Heart right ventricle (tissue), 16 donors: ENCODE results near the gene ATP6AP1. TPM values are rescaled to one million over a fixed set of nuclear protein-coding genes. Genes with fewer than 3 reads are reported as not detected.

Experiments used
- ATAC-seq, 8 donors: fragments of 200-7000 bp; cut with Tn5 transposase; one replicate each; pipeline ENCODE4 v1.9.1; 2020; ENCODE audit warnings: mild to moderate bottlenecking in 8 of 8, moderate library complexity in 8 of 8, moderate number of reproducible peaks in 1 of 8
- DNase-seq, 2 donors: peaks; one replicate each; pipeline ENCODE4 v3.0.0-alpha.2; 2020
- H3K27ac ChIP-seq, 10 donors: fragments of 200-600 bp; sonication (generic) in 2 of 10; one replicate each; pipeline versions ENCODE4 v1.5.0 to v1.8.0; 2020 to 2022; ENCODE audit warnings: mild to moderate bottlenecking in 3 of 10
- H3K27me3 ChIP-seq, 7 donors: fragments of 200-600 bp; one replicate each; pipeline ENCODE4 v1.8.0; 2021 to 2022; ENCODE audit warnings: mild to moderate bottlenecking in 2 of 7
- H3K36me3 ChIP-seq, 9 donors: fragments of 200-600 bp; sonication (generic) in 1 of 9; one replicate each; pipeline versions ENCODE4 v1.5.0 to v1.8.0; 2020 to 2022; ENCODE audit warnings: mild to moderate bottlenecking in 2 of 9
- H3K4me1 ChIP-seq, 9 donors: fragments of 200-600 bp; sonication (generic) in 1 of 9; one replicate each; pipeline versions ENCODE4 v1.5.0 to v1.8.0; 2020 to 2022; ENCODE audit warnings: mild to moderate bottlenecking in 4 of 9
- H3K4me3 ChIP-seq, 10 donors: fragments of 200-600 bp; sonication (generic) in 2 of 10; one replicate each; pipeline versions ENCODE4 v1.5.0 to v1.8.0; 2020 to 2022; ENCODE audit warnings: mild to moderate bottlenecking in 7 of 10, moderate library complexity in 2 of 10
- H3K9me3 ChIP-seq, 11 donors: fragments of 200-600 bp in 10 of 11; sonication (generic) in 2 of 11; one replicate each; pipeline versions ENCODE4 v1.5.0 to v1.8.0; 2013 to 2022; ENCODE audit warnings: mild to moderate bottlenecking in 2 of 11, control low read depth in 1 of 11, moderate library complexity in 1 of 11
- CTCF ChIP-seq, 9 donors: fragments of 200-600 bp; sonication (generic) in 2 of 9; IDR thresholded peaks; one replicate each; pipeline versions ENCODE4 v1.5.0 to v1.8.0; 2021 to 2022; ENCODE audit warnings: antibody characterized with exemption in 9 of 9, mild to moderate bottlenecking in 5 of 9, moderate library complexity in 1 of 9
- WGBS, 2 donors: extraction: QIAGEN DNeasy Blood & Tissue Kit; methylation state at CpG; one replicate each; pipeline ENCODE4 v1.1.7; 2013; ENCODE audit warnings: inconsistent platforms in 1 of 2; 5-methylcytosine and 5-hydroxymethylcytosine counted together
- intact Hi-C, 10 donors: fragments of 100-400 bp; cut with DNase I; formaldehyde crosslinking; loops; one replicate each; pipeline versions ENCODE4 v1.11.1 to v1.14.2; 2022
- polyA plus RNA-seq, 2 donors: library from polyadenylated mRNA; stranded (reverse); fragments of 200-250 nt; gene quantifications; one replicate each; pipeline ENCODE4 v1.2.3, GENCODE V29; 2013
- total RNA-seq, 10 donors: library from RNA; stranded (reverse); fragmentation: NEBNext Ultra II Directional in 3 of 10; extraction: Animal tissue kit (Norgen Biotek cat#: 25700) in 3 of 10; gene quantifications; one replicate each; pipeline versions ENCODE4 v1.2.1 to v1.2.4, GENCODE V29; 2021 to 2023
- donor health status: Arrhythmogenic right ventricular cardiomyopathy.
- donor health status: ischemic (EF 13 %, LVEDD 7.1; RV severe dilation, severe dysfunction).
- donor health status: healthy with polysubstance abuse.
- donor health status: DM: no; HTN: yes; CAD: no.
- donor health status: DM: no; HTN: no; CAD: no.
- donor health status: ischemic (EF 25% LVEDD 6.9; RV normal size, moderate dysfunction).
- donor health status: ischemic (EF 25% LVEDD 5.7; RV mildly dilated, moderate dysfunction).
- donor health status: healthy.
- donor health status: DM: yes; HTN: yes; CAD: no.
- donor health status: Ischemic cardiomyopathy.
- donor health status: ischemic (EF 35%, LVEDD 5.7; RV mildly dilated, moderate dysfunction).
- donor health status: nonischemic (EF 11% LVEDD 7.7; RV severe dilation, severe dysfunction).
- donor health status: DM: yes; HTN: yes; CAD: no.
- donor health status: PGD.
- donor health status: ischemic (EF 29% LVEDD 5.4; RV normal size, mild dysfunction).
- donor health status: nonischemic (EF 23%, LVEDD 6.1; RV moderate dilation, normal function).

The ATP6AP1 gene
- total and polyA plus RNA-seq, 12 donors: 26.0 to 113 (median 90.6) TPM

GRCh38 chrX:154448484-154448883 is 20.0 kb downstream of the ATP6AP1 start:
- TF ChIP-seq CTCF (IDR thresholded peaks at IDR 0.05): no peak
- no peak for DNase-seq
- H3K36me3 ChIP-seq: peaks cover 0 to 54% (median 7%) of the 10 kb centered on the region in 9 donors
- H3K4me3 ChIP-seq: no peak overlapping the region
- H3K4me1 ChIP-seq: peaks cover 0 to 18% (median 11%) of the 10 kb centered on the region in 9 donors
- ATAC-seq: no peak
- peaks cover 0 to 5% (median 0%) of the 10 kb centered on the region in 7 donors for H3K27me3 ChIP-seq
- WGBS, 2 donors: 88 to 89% methylated on average over 14 of the region's 14 CpGs
- H3K27ac ChIP-seq: no peak overlapping the region
- H3K9me3 ChIP-seq: no peaks in the 10 kb centered on the region
- intact Hi-C loops: no loop called here

GRCh38 chrX:154449618-154450017 is 21.1 kb downstream of the ATP6AP1 start:
- Histone ChIP-seq H3K27me3 (peaks cover 0 to 5% (median 0%) of the 10 kb centered on the region in 7 donors), H3K27ac (no peak overlapping the region), H3K36me3 (peaks cover 0 to 54% (median 7%) of the 10 kb centered on the region in 9 donors), H3K4me1 (peaks cover 0 to 14% (median 9%) of the 10 kb centered on the region in 9 donors), H3K4me3 (no peak overlapping the region), H3K9me3 (no peaks in the 10 kb centered on the region)
- WGBS, 2 donors: 91 to 94% methylated on average over 17 to 18 of the region's 18 CpGs
- intact Hi-C loops: loop anchor here in 1 of 10 donors (10.0 kb wide), 1 partner anchor 65 kb away; the partner anchor contains the start of gene FAM3A
- no peak for TF ChIP-seq CTCF (IDR thresholded peaks at IDR 0.05)
- ATAC-seq (no peak), DNase-seq (no peak)

- Histone ChIP-seq H3K36me3 (peaks cover 0 to 54% (median 7%) of the 10 kb centered on the region in 9 donors), H3K27ac (no peak overlapping the region), H3K27me3 (peaks cover 0 to 5% (median 0%) of the 10 kb centered on the region in 7 donors), H3K9me3 (no peaks in the 10 kb centered on the region), H3K4me3 (no peak overlapping the region), H3K4me1 (peaks cover 0 to 7% (median 2%) of the 10 kb centered on the region in 9 donors)
- TF ChIP-seq CTCF (IDR thresholded peaks at IDR 0.05): no peak
- no peak for ATAC-seq
- WGBS, 2 donors: 94 to 96% methylated on average over 15 to 17 of the region's 17 CpGs
- no peak for DNase-seq
- intact Hi-C loops: loop anchor here in 1 of 10 donors (10.0 kb wide), 1 partner anchor 64 kb away; the partner anchor contains the start of gene FAM3A
These were observed 21.8 kb downstream of the ATP6AP1 start for GRCh38 chrX:154450312-154450711.

GRCh38 chrX:154452823-154453222 is 24.3 kb downstream of the ATP6AP1 start:
- intact Hi-C loops: loop anchor here in 1 of 10 donors (10.0 kb wide), 1 partner anchor 62 kb away; the partner anchor contains the start of gene FAM3A
- Histone ChIP-seq H3K4me1 (no peaks in the 10 kb centered on the region), H3K27ac (no peak overlapping the region), H3K27me3 (peaks cover 0 to 12% (median 0%) of the 10 kb centered on the region in 7 donors), H3K4me3 (no peak overlapping the region), H3K9me3 (no peaks in the 10 kb centered on the region), H3K36me3 (peaks cover 0 to 39% (median 7%) of the 10 kb centered on the region in 9 donors)
- ATAC-seq (no peak), DNase-seq (no peak)
- no peak for TF ChIP-seq CTCF (IDR thresholded peaks at IDR 0.05)
- WGBS, 2 donors: 85 to 93% methylated on average over 9 of the region's 9 CpGs
